ENCODE results near the gene PSAP. TPM values are rescaled to one million over a fixed set of nuclear protein-coding genes. Genes with fewer than 3 reads are reported as not detected.

The PSAP gene
- total and polyA plus RNA-seq, 2 experiments from 2014 or later: 686 to 987 TPM

GRCh38 chr10:71842422-71842821 lies 8.6 kb downstream of the PSAP start:
- H3K27me3 ChIP-seq: no peaks in the 10 kb centered on the region
- no peaks in the 10 kb centered on the region for H3K9me3 ChIP-seq (ENCODE audit: low read depth)
- DNase-seq (ENCODE audit: low spot score): no peak
- no peaks in the 10 kb centered on the region for H3K9me2 ChIP-seq (replicated peaks; ENCODE audit: insufficient read depth)
- H3K36me3 ChIP-seq (replicated peaks; ENCODE audit: insufficient read depth, low read depth): no peaks in the 10 kb centered on the region
- peaks cover 98% of the 10 kb centered on the region for H3K79me2 ChIP-seq
- no peak overlapping the region for H3K4me3 ChIP-seq
- H2AFZ ChIP-seq: no peak overlapping the region
- H4K20me1 ChIP-seq (ENCODE audit: insufficient read depth, poor library complexity, severe bottlenecking): peaks cover 100% of the 10 kb centered on the region
- H3K27ac ChIP-seq: no peak overlapping the region
- no peak for TF ChIP-seq EZH2 (IDR thresholded peaks at IDR 0.05; ENCODE audit: borderline replicate concordance)
- TF ChIP-seq, protein P1, sequence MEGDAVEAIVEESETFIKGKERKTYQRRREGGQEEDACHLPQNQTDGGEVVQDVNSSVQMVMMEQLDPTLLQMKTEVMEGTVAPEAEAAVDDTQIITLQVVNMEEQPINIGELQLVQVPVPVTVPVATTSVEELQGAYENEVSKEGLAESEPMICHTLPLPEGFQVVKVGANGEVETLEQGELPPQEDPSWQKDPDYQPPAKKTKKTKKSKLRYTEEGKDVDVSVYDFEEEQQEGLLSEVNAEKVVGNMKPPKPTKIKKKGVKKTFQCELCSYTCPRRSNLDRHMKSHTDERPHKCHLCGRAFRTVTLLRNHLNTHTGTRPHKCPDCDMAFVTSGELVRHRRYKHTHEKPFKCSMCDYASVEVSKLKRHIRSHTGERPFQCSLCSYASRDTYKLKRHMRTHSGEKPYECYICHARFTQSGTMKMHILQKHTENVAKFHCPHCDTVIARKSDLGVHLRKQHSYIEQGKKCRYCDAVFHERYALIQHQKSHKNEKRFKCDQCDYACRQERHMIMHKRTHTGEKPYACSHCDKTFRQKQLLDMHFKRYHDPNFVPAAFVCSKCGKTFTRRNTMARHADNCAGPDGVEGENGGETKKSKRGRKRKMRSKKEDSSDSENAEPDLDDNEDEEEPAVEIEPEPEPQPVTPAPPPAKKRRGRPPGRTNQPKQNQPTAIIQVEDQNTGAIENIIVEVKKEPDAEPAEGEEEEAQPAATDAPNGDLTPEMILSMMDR (IDR thresholded peaks at IDR 0.05; ENCODE audit: poor library complexity): no peak
- no peak for TF ChIP-seq EZH2phosphoT487 (IDR thresholded peaks at IDR 0.05; ENCODE audit: low read depth, severe bottlenecking, unreplicated experiment)
- peaks cover 30% of the 10 kb centered on the region for H3K4me1 ChIP-seq (ENCODE audit: insufficient read depth)
- no peak overlapping the region for H3K4me2 ChIP-seq
- 48% methylated on average over 2 of the region's 2 CpGs for WGBS (ENCODE audit: low lambda C conversion rate, missing lambda C conversion rate)

DNA sequence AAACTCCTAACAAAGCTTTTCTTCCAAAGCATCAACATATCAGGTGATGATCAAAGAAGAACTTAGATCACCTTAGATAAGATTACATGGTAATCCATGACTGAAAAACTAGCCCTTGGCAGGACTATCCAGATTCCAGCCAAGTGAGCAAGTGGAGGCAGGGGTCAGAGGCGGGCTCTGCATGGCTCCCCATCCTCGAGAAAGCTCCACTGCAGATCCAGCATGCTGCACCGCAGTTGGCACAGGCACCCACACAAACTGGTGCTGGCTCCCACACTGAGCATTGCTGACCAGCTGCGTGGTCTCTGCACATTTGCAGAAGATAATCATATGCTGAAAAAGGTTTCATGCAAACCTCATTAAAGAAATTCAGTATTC lies 10.1 kb downstream of the PSAP start:
- H3K9me2 ChIP-seq (replicated peaks; ENCODE audit: insufficient read depth): no peaks in the 10 kb centered on the region
- WGBS (ENCODE audit: low lambda C conversion rate, missing lambda C conversion rate): 80% methylated on average over 4 of the region's 4 CpGs
- no peaks in the 10 kb centered on the region for H3K27me3 ChIP-seq
- no peak overlapping the region for H2AFZ ChIP-seq
- H3K27ac ChIP-seq: no peak overlapping the region
- no peaks in the 10 kb centered on the region for H3K36me3 ChIP-seq (replicated peaks; ENCODE audit: insufficient read depth, low read depth)
- DNase-seq (ENCODE audit: low spot score): no peak
- TF ChIP-seq EZH2phosphoT487 (IDR thresholded peaks at IDR 0.05; ENCODE audit: low read depth, severe bottlenecking, unreplicated experiment) (no peak), EZH2 (IDR thresholded peaks at IDR 0.05; ENCODE audit: borderline replicate concordance) (no peak)
- TF ChIP-seq, protein P1 (IDR thresholded peaks at IDR 0.05; ENCODE audit: poor library complexity): no peak
- H3K9me3 ChIP-seq (ENCODE audit: low read depth): no peaks in the 10 kb centered on the region
- no peak overlapping the region for H3K4me3 ChIP-seq
- peaks cover 100% of the 10 kb centered on the region for H4K20me1 ChIP-seq (ENCODE audit: insufficient read depth, poor library complexity, severe bottlenecking)
- H3K4me2 ChIP-seq: no peak overlapping the region
- peaks cover 98% of the 10 kb centered on the region for H3K79me2 ChIP-seq
- H3K4me1 ChIP-seq (ENCODE audit: insufficient read depth): peaks cover 38% of the 10 kb centered on the region

GRCh38 chr10:71840177-71840957 lies 10.7 kb downstream of the PSAP start:
- 18% methylated on average over 6 of the region's 6 CpGs for WGBS (ENCODE audit: low lambda C conversion rate, missing lambda C conversion rate)
- peaks cover 98% of the 10 kb centered on the region for H3K79me2 ChIP-seq
- no peaks in the 10 kb centered on the region for H3K9me3 ChIP-seq (ENCODE audit: low read depth)
- peaks cover 43% of the 10 kb centered on the region for H3K4me1 ChIP-seq (ENCODE audit: insufficient read depth)
- H3K27me3 ChIP-seq: no peaks in the 10 kb centered on the region
- H3K9me2 ChIP-seq (replicated peaks; ENCODE audit: insufficient read depth): no peaks in the 10 kb centered on the region
- H4K20me1 ChIP-seq (ENCODE audit: insufficient read depth, poor library complexity, severe bottlenecking): peaks cover 100% of the 10 kb centered on the region
- TF ChIP-seq EZH2phosphoT487 (IDR thresholded peaks at IDR 0.05; ENCODE audit: low read depth, severe bottlenecking, unreplicated experiment): no peak
- H3K27ac ChIP-seq: no peak overlapping the region
- no peaks in the 10 kb centered on the region for H3K36me3 ChIP-seq (replicated peaks; ENCODE audit: insufficient read depth, low read depth)
- H2AFZ ChIP-seq: no peak overlapping the region
- DNase-seq (ENCODE audit: low spot score): peak; percentile 92
- H3K4me3 ChIP-seq: no peak overlapping the region
- H3K4me2 ChIP-seq: peak overlapping the region; percentile 45

Measured in hepatocyte (in vitro differentiated cells).